Activated CD4-positive, CD25-positive, alpha-beta regulatory T cell (primary cell): ENCODE results near the gene HDAC10.
A peak's percentile ranks its signal among the peaks of the same experiment; 100 is the strongest.

ENCODE experiments used
- DNase-seq, 4 experiments: peaks; one replicate each; lab custom pipeline; 2025; lab: John Stamatoyannopoulos, UW

HDAC10 gene

GRCh38 chr22:50200461-50201190, 50.4 kb downstream of the HDAC10 start, which contains the start of gene SELENOO:
TSS of gene SELENOO (plus strand) at chr22:50201011. CDS start at chr22:50201037, 26 bp downstream.
- DNase-seq: peak; percentile 86 to 95 (median 92)

DNA sequence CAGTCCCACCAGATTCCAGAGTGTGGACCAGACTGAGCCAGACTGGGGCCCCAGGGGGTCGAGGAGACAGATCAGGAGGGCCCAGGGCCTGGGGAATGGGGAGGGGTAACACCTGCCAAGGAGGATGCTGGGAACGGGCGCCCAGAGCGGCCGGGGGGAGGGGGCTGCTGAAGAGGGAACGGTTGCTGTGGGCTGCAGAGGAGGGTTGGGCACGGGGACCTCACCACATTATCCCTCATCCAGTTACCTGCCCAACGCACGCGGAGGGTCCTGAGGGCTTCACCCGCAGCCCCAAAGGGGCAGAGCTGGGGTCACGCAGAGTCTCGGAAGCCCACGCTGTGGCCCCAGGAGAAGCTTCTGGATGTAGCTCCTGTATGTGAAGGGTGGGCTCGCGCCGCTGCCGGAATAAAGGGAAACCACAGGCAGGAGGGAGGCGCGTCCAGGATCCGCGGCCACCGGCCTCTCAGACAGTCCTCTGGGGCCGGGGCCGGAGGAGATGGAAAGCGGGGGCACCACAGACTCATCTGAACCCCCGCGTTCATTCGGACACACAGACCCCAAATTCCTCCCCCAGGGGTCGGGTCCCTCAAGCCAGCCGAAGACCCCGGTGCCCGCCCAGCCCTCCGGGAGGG, 51.1 kb downstream of the HDAC10 start:
- no peak for DNase-seq

DNA sequence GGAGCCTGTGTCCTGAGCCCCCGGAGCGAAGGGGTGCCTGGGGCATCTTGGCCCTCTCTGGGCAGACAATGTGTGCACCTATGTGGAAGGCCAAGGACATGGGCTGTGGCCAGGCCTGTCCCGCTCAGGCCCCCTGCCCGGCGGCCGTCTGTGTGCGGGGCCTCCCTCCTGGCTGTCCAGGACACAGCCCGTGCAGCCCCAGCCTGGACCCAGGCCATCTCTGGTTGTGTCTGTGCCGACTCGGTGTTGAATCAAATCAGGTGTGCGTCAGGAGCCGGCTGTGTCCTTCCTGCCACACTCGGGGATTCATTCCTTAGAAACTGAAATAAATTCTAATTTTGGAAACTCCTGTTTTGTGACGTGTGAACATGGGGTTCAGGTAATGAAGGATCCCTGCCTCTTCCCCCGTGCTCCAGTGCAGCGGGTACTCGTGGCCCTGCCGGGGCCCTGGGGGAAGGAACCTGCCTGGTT, 51.8 kb downstream of the HDAC10 start:
- no peak for DNase-seq

GRCh38 chr22:50198624-50199017, 52.4 kb downstream of the HDAC10 start:
- no peak for DNase-seq

DNA sequence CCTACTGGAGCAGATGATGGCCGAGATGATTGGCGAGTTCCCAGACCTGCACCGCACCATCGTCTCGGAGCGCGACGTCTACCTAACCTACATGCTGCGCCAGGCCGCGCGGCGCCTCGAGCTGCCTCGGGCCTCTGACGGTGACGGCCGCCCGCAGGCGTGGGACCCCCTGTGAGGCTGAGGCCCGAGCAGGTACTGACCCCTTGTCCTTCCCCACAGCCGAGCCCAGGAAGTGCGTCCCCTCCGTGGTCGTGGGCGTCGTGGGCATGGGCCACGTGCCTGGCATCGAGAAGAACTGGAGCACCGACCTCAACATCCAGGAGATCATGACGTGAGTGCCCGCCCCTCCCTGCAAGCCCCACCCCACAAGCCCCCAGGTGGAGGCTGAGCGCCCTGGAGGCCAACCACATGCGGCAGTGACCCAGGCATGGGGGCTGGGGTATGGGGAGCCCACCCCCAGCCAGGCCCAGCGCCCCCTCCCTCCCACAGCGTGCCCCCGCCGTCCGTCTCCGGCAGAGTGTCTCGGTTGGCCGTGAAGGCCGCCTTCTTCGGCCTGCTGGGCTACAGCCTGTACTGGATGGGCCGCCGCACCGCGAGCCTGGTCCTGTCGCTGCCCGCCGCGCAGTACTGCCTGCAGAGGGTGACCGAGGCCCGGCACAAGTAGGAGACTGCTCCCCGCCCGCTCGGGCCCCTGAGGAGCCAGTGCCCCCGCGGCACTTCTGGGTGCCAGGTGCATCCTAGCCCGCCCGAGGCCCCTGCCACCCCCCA, 53.0 kb downstream of the HDAC10 start:
- DNase-seq: no peak

GRCh38 chr22:50197000-50197800, 53.9 kb downstream of the HDAC10 start:
- DNase-seq: no peak

- no peak for DNase-seq
These were observed 54.8 kb downstream of the HDAC10 start for GRCh38 chr22:50196256-50196655.
